Hematopoietic multipotent progenitor cell treated with erythropoietin and hydrocortisone succinate and interleukin-3 and kit ligand, for 17 days (in vitro differentiated cells): ENCODE measurements around the gene LTK.

Source experiments
- DNase-seq: peaks from one replicate; pipeline ENCODE4 v3.0.0-alpha.2; 2015; ENCODE audit warnings: low spot score

The LTK gene

GRCh38 chr15:41498657-41499056 lies 15.0 kb downstream of the LTK start:
- DNase-seq: no peak

DNA sequence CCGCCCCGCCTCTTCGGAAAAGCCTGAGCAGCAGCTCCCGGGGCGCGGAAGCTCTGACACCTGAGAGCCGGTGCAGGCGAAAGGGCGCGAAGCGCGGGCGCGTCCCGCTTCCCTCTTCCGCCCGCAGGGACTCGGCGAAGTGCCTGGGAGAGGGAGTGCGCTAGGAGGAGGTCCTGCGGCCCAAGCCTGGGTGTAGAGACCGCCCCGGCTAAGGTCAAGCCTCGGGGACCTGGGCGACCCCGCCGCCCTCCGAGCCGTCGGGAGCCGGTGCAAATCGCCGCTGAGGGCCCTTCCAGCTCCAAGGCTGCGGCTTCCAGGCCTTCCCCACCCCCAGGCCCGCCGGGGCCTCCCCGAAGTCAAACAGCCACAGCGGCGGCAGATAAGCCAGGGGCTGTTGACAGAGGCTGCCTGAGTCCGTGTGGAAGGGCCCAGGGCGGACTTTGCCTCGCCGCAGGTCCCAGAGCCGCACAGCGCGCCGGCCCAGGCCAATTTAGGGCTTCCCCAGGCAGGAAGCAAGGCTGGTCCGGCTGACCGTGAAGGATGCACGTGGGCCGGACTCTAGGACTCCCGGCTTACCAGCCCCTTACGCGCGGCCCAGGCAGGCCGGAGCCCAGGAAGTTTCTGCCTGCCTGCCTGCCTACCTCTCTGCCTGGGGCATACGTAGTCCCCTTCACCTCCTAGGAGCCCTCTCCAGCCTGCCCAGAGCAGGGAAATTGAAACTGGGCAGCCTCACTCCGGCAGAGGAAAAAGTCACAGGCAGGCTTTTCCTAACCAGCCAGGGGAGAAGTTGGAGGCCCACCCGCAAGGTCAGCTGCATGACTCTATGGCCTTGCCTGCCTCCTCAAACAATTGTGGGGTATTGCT lies 17.7 kb downstream of the LTK start:
- no peak for DNase-seq

DNA sequence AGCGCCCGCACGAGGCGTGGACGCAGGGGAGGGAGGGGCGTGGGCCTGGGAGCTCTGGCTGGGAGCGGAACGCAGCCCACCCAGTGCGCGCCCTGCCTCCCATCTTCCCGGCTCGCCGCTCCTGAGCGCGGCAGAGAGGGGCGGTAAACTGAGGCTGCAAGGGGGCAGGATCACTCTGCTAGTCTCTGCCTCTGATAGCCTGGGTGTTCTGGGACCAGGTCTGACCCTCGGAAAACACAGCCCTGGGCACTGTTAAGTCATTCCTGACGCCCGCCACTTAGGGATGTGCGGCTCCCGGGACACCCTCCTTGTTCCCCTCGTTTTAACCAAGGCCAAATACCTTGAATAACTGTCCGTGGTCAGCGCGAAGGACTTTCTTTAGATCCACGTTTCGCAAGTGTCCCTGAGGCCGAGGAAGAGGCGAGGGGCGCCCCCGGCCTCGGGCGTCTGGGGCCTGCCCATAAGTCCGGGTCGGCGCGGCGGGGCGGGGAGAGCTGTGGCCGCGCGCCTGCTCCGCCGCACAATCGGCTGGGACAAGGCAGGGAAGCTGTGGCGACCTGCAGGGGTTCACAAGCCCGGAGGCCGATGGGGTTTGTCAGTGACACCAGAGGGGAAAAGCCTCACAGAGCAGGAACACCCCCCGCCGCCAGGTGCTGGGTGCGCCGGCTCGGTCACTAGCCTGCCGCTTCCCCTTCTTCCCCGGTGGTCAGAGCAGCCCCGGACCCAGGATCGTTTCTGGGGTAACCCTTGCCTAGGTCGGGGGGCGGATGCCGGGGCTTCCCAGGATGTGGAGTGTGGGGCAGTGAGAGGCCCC lies 18.5 kb downstream of the LTK start:
- DNase-seq: no peak

DNA sequence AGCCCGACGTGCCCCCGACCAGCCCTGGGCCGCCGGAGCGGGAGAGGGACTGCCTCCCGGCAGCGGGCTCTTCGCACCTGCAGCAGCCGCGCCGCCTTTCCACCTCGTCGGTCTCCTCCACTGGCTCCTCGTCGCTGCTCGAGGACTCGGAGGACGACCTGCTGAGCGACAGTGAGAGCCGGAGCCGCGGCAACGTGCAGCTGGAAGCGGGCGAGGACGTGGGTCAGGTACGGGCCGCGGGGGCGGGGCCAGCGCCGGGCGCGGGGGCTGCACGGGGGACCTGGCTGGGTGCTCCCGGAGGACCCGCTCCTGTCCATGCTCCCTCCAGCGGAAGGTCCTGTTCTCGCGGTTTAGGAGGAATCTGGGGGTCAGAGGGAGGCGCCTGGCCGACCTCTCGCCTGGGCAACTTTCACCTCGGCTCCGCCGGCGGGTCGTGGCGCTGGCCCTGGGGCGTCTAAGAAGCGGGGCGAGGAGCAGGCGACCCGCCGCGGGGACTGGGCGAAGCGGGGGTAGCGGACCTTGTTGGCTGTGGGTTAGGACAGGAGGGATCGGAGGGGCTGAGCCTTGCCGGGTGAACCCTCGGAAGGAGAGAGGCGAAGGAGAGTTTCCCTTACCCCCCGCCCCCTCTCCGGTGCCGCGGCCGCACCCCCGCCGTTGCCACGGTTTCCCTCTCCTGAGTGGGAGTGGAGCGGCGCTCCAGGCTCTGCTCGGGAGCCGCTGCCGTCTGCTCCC lies 19.3 kb downstream of the LTK start:
- DNase-seq: no peak

DNA sequence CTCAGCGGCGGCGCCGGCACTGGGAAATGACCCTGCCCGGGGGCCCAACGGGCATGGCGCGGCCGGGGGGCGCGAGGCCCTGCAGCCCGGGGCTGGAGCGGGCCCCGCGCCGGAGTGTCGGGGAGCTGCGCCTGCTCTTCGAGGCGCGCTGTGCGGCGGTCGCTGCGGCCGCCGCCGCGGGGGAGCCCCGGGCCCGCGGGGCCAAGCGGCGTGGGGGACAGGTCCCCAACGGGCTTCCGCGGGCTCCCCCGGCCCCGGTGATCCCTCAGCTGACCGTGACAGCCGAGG lies 19.8 kb downstream of the LTK start:
- DNase-seq: no peak

GRCh38 chr15:41493205-41493901 lies 20.3 kb downstream of the LTK start, which contains the start of gene ITPKA:
TSS of gene ITPKA (plus strand) at chr15:41493874. CDS start at chr15:41493928, 54 bp downstream.
- no peak for DNase-seq

- DNase-seq: no peak
Observed at GRCh38 chr15:41492597-41493204, 20.9 kb downstream of the LTK start.

DNA sequence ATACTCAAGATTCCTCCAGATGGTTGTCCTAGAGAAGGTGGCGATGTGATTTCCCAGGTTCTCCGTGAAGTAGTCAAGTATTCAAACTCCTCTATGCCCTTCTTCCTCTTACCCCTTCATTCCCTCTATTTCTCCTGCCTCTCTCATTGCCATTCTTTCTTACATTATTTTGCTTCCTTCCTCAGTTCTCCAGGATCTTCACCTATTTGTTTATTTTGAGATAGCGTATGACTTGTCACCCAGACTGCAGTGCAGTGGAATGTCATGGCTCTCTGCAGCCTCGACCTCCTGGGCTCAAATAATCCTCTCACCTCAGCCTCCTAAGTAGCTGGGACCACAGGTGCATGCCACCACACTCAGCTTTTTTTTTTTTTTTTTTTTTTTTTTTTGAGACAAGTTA lies 21.7 kb downstream of the LTK start:
- DNase-seq: no peak

DNA sequence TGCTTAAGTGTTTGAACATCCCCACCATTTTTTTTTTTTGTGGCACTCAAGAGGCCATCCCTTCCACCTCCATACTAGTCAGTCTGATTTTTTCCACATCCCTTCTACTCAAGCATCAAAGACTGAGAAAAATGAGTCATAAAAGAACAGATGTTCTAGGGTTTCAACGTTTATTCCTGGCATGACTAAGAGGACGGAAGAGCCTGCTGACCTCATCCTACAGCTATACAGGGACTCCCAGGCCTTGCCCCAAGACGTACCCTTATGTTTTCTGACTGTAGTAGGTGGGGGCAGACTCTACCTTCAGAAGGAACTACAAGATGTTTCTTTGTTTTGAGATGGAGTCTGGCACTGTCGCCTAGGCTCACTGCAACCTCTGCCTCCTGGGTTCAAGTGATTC lies 23.3 kb downstream of the LTK start:
- no peak for DNase-seq

- no peak for DNase-seq
Observed at GRCh38 chr15:41489641-41490040, 24.0 kb downstream of the LTK start.

DNA sequence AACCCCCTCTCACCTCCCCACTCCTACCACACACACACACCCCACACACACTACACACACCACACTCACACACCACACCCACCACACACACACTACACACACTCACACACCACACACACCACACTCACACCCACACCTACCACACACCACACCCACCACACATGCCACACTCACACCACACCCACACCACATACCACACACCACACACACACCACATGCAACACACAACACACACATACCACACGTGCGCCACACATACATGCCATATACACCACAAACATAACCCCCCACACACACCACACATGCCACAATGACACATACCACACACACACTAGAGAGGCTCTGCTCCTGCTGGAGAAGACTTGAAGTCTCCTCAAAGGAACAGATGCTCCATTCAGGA lies 25.8 kb downstream of the LTK start:
- DNase-seq: no peak

DNA sequence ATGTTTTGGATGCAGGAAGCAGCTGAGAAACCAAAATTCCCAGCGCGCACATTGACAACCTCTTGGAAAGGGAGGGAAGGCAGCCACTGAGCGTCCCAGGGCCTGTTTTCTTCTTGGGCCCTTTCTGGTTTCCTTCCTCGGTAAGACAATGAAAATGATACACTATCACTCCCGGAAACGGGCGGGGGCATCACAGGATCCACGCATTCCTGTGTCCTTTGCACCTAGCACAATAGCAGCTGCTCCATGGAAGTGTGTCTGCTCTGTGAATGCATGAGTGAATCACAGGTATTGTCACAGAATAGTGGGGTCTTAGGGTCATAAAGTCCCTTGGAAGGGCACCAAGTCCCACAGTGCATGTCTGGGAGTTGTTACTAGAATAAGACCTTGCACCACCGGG lies 26.2 kb downstream of the LTK start:
- DNase-seq: no peak

DNA sequence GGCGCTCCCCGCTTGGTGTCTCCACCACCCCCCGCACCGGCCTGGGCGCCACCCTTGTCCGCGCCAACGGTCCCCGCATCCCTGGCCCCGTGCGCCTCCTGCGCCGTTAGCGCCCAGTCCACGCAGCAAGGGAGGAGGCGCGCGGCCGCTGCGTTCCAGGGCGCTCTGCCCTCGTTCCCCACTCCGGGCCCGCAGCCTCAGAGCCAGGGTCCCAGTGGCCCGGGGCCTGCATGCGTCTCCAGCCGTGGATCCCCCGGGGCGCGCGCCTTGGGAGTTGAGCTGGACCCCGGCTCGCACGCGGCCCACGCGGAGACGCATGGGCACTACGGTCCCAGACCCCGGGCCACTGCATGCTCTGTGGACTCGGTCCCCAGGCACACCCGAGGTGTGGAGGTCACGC lies 27.3 kb downstream of the LTK start:
- no peak for DNase-seq

DNA sequence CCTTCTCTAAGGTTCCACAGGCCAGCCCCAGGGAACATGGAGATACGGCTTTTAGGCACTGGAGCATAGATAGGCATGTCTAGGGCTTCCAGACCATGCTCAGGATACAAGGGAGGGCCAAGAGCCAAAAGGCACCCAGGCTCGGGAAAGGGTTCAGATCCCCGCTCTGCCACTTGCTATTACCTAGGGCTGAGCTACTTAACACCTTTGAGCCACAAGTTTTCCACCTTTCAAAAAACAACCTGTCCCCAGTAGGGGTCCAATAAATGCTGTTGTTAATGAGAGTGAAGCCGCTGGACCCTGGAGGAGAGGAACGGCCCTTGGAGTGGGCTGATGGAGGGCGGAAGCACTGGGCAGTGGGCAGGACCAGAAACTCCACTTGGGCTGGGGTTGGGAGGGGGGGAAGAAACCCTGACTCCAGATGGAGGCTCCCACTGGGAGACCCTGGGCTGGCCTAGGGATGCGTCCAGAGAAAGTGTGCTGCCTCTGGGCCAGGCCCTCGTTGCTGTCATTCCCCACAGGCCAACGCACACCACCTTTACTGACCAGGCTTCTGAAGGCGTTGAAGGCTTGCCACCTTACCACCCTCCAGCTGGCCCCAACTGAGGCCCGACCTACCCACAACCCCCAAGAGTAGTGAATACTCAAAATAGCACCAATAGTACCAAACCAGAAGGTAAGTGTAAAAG lies 28.5 kb downstream of the LTK start:
- no peak for DNase-seq

GRCh38 chr15:41483519-41483918 lies 30.1 kb downstream of the LTK start:
- no peak for DNase-seq

- no peak for DNase-seq
Observed at GRCh38 chr15:41483115-41483514, 30.5 kb downstream of the LTK start.

- no peak for DNase-seq
Observed at GRCh38 chr15:41482110-41482877, 31.3 kb downstream of the LTK start.

- DNase-seq: no peak
Observed at GRCh38 chr15:41480396-41481140, 33.1 kb downstream of the LTK start.

- DNase-seq: no peak
Observed at GRCh38 chr15:41476416-41477048, 37.1 kb downstream of the LTK start.
